ENCODE measurements around the gene ID2. TPM values are rescaled to one million over a fixed set of nuclear protein-coding genes. Genes with fewer than 3 reads are reported as not detected.

The ID2 gene
- total and polyA plus RNA-seq, 2 of the 13 experiments (the other 11 are each of a cell fraction or from before 2014, with no cell fraction given) = 214 to 719 TPM

DNA sequence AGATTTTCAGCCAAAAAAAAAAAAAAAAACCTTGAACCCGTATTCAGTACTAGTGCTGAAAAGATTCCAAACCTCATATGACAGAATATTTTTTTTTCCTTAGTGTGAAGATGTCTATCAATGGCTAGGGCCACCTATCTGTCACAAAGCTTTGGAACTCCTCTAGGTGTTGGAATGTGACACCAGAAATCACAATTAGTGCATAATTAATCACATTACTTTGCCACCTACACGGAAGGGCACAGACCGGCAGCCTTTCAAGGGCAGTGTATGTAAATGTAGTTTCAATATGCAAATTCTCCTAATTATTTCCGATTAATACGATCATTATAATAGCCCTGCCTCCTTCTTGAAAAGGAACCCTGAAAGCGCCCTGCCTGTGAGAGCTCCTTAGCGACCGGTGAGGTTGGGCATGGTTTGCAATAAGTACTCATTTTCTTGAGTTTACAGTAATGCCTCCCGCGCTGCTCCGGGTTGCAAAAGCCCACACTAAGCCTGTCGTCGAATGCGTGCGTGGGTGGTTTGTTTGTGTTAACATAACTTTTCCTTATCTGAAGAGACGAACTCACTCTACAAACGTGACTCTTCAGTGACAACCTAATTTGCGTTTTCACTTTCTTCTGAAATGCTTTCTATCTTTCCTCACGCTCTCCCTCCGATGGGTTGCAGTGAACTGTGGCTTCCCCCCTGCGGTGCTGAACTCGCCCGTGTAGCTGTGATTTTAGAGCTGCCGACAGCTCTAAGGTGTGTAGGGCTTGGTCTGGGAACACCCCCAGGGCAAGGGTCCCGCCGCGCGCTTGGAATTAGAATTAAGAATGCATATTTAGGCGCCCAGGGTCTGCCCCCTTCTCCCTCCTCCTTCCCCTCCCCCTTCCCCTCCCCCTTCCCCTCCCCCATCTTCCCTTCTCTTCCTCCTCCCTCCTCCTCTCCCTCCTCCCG is 765 bp upstream of the ID2 start (continued):
- TF ChIP-seq POGK (CRISPR knock-in tag; conservative IDR thresholded peaks at IDR 0.05) = no peak
- TF ChIP-seq KDM5B (CRISPR knock-in tag; IDR thresholded peaks at IDR 0.05; ENCODE audit: borderline replicate concordance) = no peak
- TF ChIP-seq, protein P1, sequence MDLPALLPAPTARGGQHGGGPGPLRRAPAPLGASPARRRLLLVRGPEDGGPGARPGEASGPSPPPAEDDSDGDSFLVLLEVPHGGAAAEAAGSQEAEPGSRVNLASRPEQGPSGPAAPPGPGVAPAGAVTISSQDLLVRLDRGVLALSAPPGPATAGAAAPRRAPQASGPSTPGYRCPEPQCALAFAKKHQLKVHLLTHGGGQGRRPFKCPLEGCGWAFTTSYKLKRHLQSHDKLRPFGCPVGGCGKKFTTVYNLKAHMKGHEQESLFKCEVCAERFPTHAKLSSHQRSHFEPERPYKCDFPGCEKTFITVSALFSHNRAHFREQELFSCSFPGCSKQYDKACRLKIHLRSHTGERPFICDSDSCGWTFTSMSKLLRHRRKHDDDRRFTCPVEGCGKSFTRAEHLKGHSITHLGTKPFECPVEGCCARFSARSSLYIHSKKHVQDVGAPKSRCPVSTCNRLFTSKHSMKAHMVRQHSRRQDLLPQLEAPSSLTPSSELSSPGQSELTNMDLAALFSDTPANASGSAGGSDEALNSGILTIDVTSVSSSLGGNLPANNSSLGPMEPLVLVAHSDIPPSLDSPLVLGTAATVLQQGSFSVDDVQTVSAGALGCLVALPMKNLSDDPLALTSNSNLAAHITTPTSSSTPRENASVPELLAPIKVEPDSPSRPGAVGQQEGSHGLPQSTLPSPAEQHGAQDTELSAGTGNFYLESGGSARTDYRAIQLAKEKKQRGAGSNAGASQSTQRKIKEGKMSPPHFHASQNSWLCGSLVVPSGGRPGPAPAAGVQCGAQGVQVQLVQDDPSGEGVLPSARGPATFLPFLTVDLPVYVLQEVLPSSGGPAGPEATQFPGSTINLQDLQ (CRISPR knock-in tag; IDR thresholded peaks at IDR 0.05) = no peak
- no peak for TF ChIP-seq BATF2 (CRISPR knock-in tag; IDR thresholded peaks at IDR 0.05)
- TF ChIP-seq ZNF207 (IDR thresholded peaks at IDR 0.05; ENCODE audit: borderline replicate concordance) = no peak
- TF ChIP-seq MIER2 (CRISPR knock-in tag; IDR thresholded peaks at IDR 0.05) = no peak
- peak; percentile 57; the same call in 1 of the 2 replicates for TF ChIP-seq ZNF777 (CRISPR knock-in tag; IDR thresholded peaks at IDR 0.05)
- TF ChIP-seq ZNF235 (CRISPR knock-in tag; IDR thresholded peaks at IDR 0.05; ENCODE audit: borderline replicate concordance) = no peak
- TF ChIP-seq ZNF12 (CRISPR knock-in tag; IDR thresholded peaks at IDR 0.05) = 0 out of 2 replicates have a peak, but pooled peaks have one; percentile 11
- TF ChIP-seq ZNF572 (CRISPR knock-in tag; IDR thresholded peaks at IDR 0.05) = no peak; the same call in 1 of the 2 replicates

Measured in HepG2 (cell line).